Measurements from ENCODE around the gene ABCF3. TPM values are rescaled to one million over a fixed set of nuclear protein-coding genes. Genes with fewer than 3 reads are reported as not detected.
A peak's percentile ranks its signal among the peaks of the same experiment; 100 is the strongest.

The ABCF3 gene
- total and polyA plus RNA-seq, 2 of the 13 experiments (the other 11 are each of a cell fraction or from before 2014, with no cell fraction given), result 38.8 to 46.5 TPM

DNA sequence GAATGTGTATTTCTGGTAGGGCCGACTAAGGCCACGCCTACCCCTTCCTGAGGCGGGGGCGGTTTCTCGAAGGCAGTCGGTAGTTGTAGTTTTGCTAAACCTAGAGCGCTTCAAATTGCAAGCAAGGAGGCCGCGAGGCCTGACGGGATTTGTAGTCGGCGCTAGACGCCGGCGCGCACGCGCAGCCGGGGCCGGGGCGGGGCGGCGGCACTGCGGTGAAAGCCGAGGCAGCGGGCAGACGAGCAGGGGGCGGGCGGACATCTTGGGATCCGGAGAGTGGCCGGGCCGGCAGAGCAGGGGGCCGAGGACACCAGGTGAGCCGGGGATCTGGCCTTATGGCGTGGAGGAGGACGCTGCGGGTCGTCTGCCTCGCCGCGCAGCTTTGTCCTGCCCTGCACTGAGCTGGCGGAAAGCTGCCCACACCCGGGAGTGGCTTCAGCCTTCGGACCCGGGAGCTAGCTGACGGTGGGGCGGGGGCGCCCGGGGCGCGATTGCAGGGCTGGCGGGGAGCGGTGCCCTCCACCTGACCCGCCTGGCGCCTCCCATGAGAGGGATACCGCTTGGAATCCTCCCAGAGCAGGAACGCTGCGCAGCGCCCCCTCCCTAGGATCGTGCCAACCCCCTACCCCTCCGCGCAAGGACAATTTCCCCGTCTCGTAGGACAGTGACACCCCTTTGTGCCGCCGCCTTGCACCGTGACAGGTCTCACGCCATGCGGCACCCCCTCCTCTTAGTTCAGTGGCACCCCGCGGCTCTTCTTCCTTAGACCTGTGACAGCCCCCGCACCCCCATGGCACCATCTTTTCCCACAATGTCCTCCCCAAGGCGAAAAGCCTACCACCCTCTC, 11.1 kb upstream of the ABCF3 start, which contains the start of gene AP2M1 (continued):
- TF ChIP-seq MAFF (IDR thresholded peaks at IDR 0.05; ENCODE audit: low read depth, low read length) (no peak), ZNF766 (CRISPR knock-in tag; IDR thresholded peaks at IDR 0.05; ENCODE audit: borderline replicate concordance) (no peak), SMARCE1 (IDR thresholded peaks at IDR 0.05; ENCODE audit: borderline replicate concordance) (no peak), ZNF530 (CRISPR knock-in tag; IDR thresholded peaks at IDR 0.05; ENCODE audit: low read depth) (no peak), RAD51 (IDR thresholded peaks at IDR 0.05; ENCODE audit: borderline replicate concordance) (no peak), MEIS2 (CRISPR knock-in tag; IDR thresholded peaks at IDR 0.05) (peak; percentile 49; the same call in 1 of the 2 replicates), SMYD3 (CRISPR knock-in tag; IDR thresholded peaks at IDR 0.05) (no peak), ZNF10 (CRISPR knock-in tag; IDR thresholded peaks at IDR 0.05; ENCODE audit: borderline replicate concordance, low read depth) (no peak), ZNF576 (CRISPR knock-in tag; IDR thresholded peaks at IDR 0.05) (no peak), ZNF605 (CRISPR knock-in tag; IDR thresholded peaks at IDR 0.05) (no peak), AKAP8 (CRISPR knock-in tag; IDR thresholded peaks at IDR 0.05) (no peak), SCMH1 (CRISPR knock-in tag; IDR thresholded peaks at IDR 0.05; ENCODE audit: borderline replicate concordance) (no peak), ZNF136 (CRISPR knock-in tag; IDR thresholded peaks at IDR 0.05; ENCODE audit: low read depth) (no peak), ZNF543 (CRISPR knock-in tag; IDR thresholded peaks at IDR 0.05) (peak; percentile 28; the same call in 1 of the 2 replicates), DMTF1 (CRISPR knock-in tag; IDR thresholded peaks at IDR 0.05) (no peak), PCBP2 (optimal IDR thresholded peaks at IDR 0.05; ENCODE audit: low read depth, low read length, poor library complexity, severe bottlenecking) (no peak), ZNF570 (CRISPR knock-in tag; IDR thresholded peaks at IDR 0.05; ENCODE audit: borderline replicate concordance) (no peak), TCF7L2 (IDR thresholded peaks at IDR 0.05; ENCODE audit: low read depth, low read length) (no peak), ZNF792 (CRISPR knock-in tag; IDR thresholded peaks at IDR 0.05) (no peak), ZNF280B (CRISPR knock-in tag; IDR thresholded peaks at IDR 0.05; ENCODE audit: borderline replicate concordance) (peak; percentile 62; the same call in 1 of the 2 replicates), ZFYVE20 (CRISPR knock-in tag; IDR thresholded peaks at IDR 0.05; ENCODE audit: borderline replicate concordance, low read depth) (no peak), ZNF703 (CRISPR knock-in tag; IDR thresholded peaks at IDR 0.05; ENCODE audit: borderline replicate concordance) (no peak)
- TF ChIP-seq, protein P1, sequence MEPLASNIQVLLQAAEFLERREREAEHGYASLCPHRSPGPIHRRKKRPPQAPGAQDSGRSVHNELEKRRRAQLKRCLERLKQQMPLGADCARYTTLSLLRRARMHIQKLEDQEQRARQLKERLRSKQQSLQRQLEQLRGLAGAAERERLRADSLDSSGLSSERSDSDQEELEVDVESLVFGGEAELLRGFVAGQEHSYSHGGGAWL (CRISPR knock-in tag; IDR thresholded peaks at IDR 0.05), result peak; percentile 59
- TF ChIP-seq, protein P2, sequence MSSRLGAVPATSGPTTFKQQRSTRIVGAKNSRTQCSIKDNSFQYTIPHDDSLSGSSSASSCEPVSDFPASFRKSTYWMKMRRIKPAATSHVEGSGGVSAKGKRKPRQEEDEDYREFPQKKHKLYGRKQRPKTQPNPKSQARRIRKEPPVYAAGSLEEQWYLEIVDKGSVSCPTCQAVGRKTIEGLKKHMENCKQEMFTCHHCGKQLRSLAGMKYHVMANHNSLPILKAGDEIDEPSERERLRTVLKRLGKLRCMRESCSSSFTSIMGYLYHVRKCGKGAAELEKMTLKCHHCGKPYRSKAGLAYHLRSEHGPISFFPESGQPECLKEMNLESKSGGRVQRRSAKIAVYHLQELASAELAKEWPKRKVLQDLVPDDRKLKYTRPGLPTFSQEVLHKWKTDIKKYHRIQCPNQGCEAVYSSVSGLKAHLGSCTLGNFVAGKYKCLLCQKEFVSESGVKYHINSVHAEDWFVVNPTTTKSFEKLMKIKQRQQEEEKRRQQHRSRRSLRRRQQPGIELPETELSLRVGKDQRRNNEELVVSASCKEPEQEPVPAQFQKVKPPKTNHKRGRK (CRISPR knock-in tag; IDR thresholded peaks at IDR 0.05), result no peak

All from HepG2 (cell line).